HG02610 (cell line): ENCODE results near the gene CHPF.

Experiments used
- ATAC-seq: cut with Tn5 transposase; IDR thresholded peaks from one replicate; pipeline ENCODE4 v1.9.1; 2021; ENCODE audit warnings: mild to moderate bottlenecking, moderate library complexity; ENCODE audit not compliant: unreplicated experiment

The CHPF gene

DNA sequence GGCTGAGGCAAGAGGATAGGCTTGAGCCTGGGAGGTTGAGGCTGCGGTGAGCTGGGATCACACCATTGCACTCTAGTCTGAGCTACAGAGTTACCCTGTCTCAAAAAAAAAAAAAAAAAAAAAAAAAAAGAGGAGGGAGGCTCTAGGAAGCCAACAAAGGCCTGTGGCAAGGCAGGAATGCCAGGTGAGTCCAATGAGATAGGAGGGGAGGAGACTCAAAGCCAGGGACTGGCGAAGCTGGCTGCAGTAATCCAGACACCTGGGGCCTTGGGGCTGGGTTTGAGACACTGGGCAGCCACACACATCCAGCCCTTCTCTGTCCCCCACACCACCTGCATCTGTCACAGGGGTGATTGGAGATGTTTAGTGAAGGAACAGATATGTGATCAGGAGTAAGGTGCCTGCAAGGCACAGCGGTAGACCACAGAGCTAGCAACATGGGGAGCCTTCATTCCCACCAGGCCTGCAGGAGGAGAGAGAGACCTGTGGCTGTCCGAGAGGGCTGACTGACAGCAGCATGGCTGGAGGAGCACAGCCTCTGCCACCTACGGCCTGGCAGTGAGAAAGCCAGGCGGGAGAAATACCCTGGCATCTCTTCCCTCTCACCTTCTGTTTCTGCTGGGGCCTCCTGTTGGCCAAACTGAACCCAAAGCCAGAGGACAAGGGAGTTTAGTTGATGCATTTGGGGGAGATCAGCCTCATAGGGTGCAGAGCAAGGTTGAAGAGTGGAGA, 9.5 kb downstream of the CHPF start:
- ATAC-seq, result no peak

DNA sequence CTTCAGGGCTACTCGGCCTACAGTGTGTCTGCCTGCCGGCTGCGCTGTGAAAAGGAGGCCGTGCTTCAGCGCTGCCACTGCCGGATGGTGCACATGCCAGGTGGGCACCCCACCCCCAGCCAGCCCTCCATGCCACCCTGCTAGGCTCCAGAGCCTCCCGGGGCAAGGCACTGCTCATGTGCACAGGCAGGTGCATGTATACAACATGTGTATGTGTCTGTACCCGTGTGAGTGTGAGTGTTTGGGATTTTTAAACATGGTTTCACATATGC, 11.3 kb downstream of the CHPF start:
- no peak for ATAC-seq

DNA sequence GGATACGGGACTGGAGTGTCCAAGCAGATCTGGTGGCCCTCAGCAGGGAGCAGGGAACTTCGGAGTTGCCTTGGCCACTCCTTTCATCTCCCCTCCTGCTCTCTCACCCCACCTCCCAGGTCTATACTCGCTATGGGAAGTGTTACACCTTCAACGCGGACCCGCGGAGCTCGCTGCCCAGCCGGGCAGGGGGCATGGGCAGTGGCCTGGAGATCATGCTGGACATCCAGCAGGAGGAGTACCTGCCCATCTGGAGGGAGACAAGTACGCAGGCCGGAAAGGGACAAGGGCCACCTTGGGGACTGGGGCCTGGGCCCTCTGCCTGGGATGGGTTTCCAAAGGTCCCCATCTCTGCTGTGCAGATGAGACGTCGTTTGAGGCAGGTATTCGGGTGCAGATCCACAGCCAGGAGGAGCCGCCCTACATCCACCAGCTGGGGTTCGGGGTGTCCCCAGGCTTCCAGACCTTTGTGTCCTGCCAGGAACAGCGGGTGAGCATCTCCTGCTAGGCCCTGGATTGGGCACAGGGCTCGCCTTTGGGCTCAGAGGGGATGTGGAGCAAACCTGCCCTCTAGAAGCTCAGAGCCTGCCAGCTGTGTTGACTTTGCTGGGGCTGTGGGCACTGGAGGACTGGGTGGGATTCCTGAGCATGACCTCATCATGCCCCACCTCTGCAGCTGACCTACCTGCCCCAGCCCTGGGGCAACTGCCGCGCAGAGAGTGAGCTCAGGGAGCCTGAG, 11.8 kb downstream of the CHPF start:
- ATAC-seq, result no peak

DNA sequence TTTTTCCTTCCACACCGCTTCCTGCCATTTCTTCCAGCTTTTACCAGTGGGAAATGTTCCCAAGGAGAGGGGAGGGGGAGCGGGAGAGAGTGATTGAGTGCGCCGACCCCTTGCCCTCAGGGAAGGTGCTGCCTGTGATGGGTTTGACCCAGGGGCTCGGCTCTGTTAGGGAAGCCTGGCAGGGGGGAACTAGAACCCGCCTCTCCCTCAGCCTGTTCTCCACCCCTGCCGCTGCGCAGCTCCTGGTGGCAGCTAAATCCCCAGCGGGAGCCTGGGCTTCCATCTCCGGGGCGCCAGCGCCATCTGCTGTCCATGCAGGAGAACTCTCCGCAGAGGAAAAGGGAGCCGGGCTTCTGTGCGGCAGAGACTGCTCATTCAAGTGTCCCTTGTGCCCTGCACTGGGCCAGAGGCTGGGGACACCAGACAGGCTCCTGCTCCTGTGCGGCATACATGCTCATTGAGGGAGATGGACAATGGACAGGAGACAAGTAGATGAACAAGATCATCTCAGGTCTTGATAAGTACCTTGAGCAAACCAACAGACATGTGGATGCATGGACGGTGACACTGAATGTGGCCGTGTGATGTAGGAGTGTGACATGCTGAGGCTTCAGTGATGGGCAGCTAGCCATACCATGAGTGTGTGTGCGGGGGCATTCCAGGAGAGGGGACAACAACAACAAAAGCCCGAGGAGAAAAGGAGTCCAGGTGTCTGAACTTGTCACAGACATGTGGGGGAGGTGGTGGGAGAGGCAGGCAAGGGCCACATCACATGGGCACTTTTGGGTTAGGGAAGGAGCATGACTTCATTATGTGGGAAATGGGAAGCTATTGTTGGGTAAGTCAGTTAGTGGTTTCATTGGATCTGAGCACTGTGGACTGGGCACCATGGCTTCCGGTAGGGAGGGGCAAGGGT, 13.3 kb downstream of the CHPF start:
- ATAC-seq, result peak; percentile 82

DNA sequence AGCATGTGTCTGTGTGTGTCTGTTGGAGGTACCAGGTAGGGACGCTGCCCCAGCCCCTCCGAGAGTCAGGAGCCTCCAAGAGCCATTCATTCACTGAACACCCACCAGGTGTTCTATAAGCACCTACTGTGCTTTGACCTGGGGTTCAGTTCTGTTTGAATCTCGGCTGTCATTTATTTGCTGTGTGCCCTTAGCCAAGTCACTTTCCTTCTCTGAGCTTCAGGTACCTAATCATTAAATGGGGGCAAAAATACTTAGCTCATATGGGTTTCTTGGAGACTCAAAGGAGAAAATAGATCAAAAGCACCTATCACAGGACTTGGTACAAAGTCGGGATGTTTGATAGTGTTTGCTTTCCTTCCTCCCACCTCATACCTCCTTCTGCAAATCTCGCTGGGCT, 16.1 kb downstream of the CHPF start:
- no peak for ATAC-seq

DNA sequence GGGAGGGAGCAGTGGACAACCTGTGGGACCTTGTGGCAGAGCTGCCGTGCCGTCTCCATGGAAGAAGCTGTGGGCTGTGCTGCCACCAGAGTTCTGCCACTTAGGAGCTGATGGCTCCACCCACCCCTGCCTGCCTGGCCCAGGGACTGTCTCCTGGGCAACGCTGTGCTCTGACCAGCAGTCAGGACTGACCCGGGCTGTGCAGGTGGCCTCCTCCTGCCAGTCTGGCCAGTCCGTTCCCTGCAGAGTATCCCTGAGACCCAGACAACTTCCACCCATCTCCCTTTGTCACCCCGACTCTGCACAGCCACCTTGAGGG, 16.6 kb downstream of the CHPF start:
- no peak for ATAC-seq

DNA sequence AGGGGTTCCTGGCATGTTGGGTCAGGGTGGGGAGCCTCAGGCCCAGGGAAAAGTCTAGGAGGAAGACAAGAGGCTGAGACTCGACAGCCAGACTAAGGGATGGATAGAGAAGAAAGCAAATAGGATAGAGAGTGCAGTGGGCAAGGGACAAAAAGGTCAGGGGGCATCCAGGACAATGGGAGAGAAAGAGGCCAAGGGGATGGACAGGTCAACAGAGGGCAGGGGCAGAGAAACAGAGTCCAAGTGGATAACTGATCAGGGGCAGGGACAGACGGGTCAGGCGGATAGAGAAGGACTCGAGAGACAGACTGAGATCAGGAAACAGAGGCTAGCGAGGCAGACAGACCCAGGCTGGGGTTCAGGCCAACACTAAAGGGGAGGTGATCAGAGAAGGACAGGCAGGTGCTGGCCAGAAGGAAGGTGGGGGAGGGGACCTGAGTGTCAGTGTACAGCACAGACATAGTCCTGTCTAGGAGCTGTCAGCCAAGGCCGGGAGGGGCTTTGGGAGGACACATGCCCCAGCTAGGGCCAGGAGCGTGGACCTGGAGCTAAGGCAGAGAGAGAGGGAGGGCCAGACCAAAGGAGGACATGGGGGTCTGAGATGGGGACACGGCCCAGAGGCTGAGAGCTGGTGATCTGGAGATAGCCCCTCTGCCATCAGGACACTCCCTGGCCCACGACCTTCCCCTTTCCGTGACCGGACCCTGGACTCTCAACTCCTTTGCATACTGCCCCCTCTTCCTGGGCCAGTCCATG, 17.1 kb downstream of the CHPF start:
- no peak for ATAC-seq

DNA sequence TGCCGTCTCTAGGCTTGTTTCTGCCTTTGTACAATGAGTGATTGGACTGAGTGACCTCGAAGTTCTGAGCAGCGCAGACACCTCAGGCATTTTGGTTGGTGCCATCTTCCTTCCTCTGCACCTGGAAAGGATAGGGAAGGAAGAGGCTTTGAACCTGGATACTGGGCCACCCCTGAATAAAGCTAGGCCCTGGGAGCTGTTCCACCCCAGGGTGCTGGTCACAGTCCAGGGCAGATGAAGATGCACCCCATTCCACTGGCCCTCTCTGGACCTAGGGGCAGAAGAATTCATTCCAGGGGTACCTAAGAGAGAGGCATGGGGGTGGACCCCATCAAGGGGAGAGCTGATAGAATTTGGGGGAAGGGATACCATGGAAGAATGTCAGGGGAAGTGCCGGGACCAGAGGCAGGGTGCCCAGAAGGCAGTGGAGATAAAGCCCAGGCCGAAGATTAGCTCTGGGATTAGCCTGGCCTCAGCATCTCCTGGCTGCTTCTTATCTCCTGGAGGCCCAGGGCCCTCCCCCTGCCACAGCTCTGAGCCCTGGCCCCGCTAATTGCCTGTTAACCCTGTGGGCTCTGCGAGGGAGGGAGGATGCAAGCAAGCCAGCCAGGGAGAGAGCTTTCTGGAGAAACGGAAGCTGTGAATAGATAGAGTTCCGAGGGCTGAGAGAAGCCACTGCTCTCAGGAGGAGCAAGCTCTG, 17.9 kb downstream of the CHPF start:
- no peak for ATAC-seq

DNA sequence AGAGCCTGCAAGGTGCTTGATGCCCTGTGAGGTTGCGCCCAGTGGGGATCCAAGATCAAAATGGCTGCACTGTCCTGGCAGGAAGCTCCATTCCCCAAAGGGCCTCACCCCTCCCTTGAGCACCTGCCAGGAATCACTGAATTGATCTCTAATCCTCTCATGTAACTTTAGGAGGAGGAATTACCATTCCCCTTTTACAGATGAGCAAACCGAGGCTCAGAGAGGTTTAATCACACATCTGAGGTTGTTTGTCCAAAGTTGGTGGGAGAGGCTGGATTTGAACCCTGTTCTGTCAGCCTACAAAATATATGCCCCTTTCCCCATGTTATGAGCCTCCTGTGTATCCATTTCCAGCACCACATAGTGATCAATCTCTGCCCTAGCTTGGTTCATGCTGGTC, 18.8 kb downstream of the CHPF start:
- no peak for ATAC-seq

DNA sequence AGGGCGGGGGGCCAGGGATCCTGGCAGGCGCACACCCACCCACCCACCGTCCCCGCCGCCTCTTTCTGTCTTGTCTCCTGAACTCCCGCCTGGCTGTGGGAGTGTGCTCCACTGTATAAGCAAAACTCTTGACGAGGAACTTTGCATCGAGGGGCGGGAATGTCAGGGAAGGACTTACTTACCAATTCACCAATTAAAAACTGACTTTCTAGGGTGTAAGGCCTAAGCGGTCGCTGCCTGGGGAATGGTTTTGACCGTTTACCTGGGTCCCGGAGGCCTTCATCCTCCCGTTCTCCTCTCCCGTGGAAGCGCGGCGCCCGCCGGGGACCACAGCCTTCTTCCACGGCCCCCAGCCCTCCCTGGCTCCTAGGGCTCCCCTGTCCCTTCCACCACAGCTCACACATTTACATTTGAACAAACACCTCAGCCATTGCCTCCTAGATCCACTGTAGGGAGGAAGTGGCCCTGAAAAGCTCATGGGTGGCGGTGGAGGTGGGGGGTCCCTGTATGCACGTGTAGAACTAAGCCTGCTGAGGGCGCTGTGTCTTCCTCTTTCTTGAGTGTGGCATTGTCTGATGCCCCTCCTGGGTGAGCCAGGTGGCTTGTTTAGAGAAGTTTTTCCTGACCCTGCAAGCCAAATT, 20.5 kb downstream of the CHPF start:
- no peak for ATAC-seq

DNA sequence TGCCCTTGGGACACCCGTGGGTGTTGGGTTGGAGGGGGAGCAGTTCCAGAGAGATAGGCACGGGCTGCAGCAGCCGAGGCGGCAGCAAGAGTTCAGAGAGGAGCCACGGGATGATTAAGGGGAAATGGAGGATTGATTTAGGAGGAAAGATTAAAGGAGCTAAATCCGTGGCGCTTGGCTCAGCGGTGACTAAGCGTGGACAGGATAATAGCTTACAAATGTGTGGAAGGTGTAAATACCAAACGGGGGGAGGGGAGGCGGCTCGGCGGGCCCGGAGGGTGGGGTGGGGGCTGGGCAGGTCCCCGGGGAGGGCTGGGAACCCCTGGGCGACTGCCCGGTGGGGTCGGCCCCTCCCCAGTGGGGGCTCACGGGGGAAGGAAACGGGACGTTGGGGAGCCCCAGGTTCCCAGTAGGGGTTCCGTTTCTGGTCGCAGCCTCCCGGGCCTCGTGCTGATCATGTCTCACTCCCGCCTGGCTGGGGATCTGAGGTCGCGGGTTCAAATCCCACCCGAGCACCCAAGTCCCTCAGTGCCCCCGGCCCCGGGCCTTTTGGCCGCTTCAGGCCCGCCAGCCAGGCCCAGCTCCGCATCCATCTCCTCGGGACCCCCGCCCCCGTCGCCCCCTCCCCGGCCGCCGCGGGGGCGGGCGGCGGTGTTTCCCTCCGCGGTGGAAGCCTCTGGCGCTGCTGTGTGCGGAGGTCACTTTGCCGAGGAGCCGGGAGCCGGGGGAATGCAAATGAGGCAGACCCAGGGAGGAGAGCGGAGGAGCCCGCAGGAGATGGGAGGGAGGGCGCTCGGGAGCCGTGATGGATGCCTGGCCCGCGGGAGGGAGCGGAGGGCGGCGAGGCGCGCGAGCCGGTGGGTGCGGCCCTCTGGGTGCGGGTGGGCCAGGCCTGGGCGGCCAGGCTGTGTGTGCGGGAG, 21.2 kb downstream of the CHPF start:
- ATAC-seq, result no peak

DNA sequence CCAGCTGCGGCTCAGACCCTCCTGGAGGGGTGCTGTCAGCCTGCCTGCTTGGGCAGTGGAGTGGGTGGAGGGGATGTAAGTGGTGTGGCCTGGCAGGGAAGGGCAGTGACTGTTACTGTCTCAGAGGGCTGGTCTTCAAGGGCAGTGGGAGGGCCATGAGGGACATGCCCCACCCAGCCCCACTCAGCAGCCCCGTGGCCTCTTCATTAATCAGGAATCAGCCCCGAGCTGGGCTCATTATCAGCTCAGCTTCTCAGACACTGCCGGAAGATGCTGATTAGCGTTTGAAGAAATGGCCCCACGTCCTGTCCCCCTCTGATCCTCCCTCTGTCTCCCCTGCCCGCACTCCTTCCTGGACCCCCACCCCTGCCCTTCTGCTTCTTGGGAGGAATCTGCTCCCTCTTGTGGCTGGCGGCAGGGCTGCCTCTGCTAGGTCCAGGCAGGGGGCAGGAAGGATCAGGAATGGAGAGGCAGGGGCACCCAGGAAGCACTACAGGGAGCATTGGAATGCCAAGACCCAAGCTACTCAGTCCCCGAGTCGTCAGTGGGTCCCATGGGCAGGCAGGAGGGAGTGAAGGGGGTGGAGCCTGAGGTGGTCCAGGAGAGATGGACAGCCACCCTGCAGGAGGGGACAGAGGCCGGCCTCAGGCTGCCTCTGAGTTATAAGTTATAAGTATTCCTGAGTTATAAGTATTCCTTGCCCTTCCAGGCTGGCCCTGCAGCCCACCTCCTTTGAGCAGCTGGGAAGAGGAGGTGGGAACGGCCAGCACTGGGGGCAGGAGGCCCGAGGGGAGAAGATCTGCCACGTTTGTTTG, 22.3 kb downstream of the CHPF start:
- ATAC-seq, result no peak

DNA sequence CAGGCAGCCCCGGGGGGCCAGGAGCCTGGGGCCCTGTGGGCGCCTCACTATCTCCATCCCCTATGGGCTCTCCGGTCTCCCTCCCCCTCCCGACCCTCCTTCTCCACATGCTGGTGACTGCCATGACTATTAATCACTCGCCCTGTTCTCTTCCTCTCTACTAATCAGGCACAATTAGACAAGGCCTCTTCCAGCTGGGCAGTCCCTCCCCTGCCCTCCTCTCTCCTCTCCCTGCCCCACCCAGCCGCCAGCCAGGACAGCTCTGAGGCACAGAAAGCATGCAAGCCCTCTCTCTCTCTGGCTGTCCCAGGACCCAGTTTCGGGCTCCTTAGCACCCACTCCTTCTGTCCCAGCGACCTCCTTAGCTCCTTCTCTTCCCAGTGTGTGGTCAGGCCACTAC, 23.5 kb downstream of the CHPF start:
- ATAC-seq, result no peak

DNA sequence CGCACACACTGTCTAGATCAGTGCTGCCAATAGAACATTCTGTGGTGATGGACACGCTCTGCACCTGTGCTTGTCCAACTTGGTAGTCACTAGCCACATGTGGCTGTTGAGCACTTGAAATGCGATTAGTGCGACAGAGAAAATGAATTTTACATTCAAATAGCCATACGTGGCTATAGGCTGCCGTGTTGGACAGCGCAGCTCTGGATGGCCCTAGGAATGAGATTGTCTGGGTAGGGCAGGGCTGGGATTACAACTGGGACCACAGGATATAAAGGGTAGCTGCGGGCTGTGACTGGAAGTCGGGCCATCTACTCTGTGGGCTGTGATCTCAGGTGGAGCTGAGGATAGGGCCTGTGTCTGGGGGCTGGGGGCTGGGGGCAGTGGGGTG, 24.1 kb downstream of the CHPF start:
- ATAC-seq, result no peak

DNA sequence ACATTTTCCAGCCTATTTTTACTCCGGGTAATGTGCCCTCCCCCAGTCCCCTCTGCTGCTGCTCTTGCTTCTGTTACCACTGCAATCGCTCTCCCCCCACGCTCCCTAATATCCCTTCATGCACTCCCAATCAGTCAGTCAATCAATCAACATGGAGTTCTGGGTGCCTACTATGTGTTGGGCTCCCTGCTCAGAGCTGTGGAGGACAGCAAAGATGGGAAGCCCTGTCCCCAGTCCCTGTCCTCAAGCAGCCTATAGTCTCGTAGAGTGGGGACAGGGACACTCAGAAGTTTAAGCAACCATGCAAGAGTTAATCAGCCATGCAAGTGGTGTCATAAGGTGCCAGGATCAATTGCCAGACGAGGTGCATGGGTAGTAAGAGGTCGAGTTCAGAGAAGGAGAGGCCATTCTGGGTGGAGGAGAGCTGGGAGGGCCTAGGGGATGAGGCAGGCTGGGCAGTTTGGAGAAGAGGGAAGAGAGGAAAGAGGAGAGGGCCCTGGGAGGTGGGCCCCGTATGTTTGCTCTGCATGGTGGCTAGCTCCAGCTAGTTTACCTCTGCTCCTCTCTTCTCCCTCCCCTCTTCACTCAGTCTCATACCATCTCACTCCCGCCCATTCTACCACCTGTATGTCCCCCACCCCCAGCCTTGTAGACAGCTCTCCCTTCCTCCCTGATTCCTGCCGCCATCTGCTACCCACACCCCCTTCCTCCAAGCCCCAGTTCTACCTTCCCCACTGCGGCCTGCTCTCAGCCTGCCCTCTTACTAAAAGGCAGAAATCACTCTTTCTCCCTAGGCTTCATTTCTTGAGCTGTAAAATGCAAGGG, 25.4 kb downstream of the CHPF start:
- ATAC-seq, result no peak

DNA sequence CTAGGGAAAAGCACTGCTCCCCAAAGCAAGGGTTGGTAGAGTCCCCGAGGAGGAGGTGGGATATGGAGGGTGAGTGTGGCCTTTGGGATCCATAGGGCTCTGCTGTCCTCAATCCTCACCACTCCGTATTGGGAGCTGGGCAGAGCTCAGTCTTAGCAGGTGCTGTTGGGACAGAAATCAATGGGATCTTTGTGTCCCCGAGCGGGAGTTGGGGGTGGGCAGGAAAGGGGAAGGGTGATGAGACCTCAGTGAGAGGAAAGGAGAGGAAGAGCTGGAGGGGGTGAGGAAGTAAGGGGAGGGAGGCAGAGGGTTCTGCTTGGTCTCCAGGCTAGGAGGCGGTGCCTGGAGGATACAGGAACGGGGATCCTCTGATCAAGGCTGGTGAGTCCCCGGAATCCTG, 26.7 kb downstream of the CHPF start:
- no peak for ATAC-seq

DNA sequence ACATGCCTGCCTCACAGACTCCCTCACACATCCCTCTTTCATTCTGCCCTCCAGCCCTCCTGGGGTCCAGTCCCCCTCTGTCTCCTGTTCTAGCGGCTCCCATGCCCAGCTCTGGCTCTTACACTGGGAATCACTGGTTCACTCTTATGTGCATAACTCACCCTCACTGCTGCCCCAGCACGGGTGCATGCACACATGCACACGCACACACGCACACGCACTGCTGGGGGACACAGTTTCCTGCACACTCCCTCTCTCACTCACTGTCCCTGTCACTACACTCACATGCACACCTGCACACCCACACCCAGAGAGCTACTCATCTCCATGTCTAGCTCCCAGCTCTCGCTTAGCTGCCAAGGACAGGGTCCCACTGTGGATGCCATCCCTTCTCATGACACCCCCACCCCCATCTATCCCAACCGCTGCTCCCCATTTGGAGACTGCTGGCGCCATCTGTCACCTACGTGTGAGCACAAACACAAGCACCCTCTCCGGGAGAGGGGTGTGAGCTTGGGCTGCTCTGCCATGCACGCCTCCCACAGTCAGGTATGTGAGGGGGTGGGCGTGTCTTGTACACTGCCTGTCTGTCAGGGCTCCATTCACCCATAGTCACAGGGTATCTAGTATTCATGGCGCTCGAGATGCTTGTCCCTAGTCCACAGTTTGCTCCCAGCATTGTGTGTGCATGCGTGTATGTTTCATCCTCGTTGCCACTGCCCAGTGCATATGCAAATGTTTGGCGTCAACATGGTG, 27.6 kb downstream of the CHPF start:
- no peak for ATAC-seq
